MCF 10A (cell line): ENCODE measurements around the gene RABEP1. TPM values are rescaled to one million over a fixed set of nuclear protein-coding genes. Genes with fewer than 3 reads are reported as not detected.

Experiments
- BruUV-seq: library from RNA; stranded (reverse); fragments of 400-500 nt; replicated peaks from 2 replicates; lab custom pipeline; 2021; lab: Mats Ljungman, UMichigan
- CTCF ChIA-PET: fragments of 300-600 bp; sonication (Branson Sonifier 250); formaldehyde crosslinking; extraction: SDS; loops from one replicate; lab custom pipeline; 2021; ENCODE audit warnings: antibody characterized with exemption, inconsistent platforms; lab: Yijun Ruan, JAX
- POLR2A ChIA-PET: fragments of 300-600, 350-650 bp; sonication (Branson Sonifier 250); formaldehyde crosslinking; extraction: SDS; loops from one replicate; lab custom pipeline; 2020; ENCODE audit warnings: antibody characterized with exemption, inconsistent platforms; lab: Yijun Ruan, JAX
- DNase-seq: peaks from one replicate; pipeline ENCODE4 v3.0.0-alpha.2; 2018; ENCODE audit not compliant: unreplicated experiment
- H3K27ac Mint-ChIP-seq: one replicate; pipeline ENCODE4 v1.8.0; 2022; ENCODE audit warnings: mild to moderate bottlenecking, low read depth, mixed read lengths; ENCODE audit not compliant: unreplicated experiment
- H3K27me3 Mint-ChIP-seq: one replicate; pipeline ENCODE4 v1.8.0; 2022; ENCODE audit warnings: mixed read lengths; ENCODE audit not compliant: insufficient read depth, unreplicated experiment
- H3K36me3 Mint-ChIP-seq: one replicate; pipeline ENCODE4 v1.8.0; 2022; ENCODE audit warnings: mild to moderate bottlenecking, moderate library complexity, mixed read lengths; ENCODE audit not compliant: insufficient read depth, unreplicated experiment
- H3K4me1 Mint-ChIP-seq: one replicate; pipeline ENCODE4 v1.8.0; 2022; ENCODE audit warnings: mixed read lengths; ENCODE audit not compliant: insufficient read depth, unreplicated experiment
- H3K4me3 Mint-ChIP-seq: one replicate; pipeline ENCODE4 v1.8.0; 2022; ENCODE audit warnings: mild to moderate bottlenecking, moderate library complexity, mixed read lengths; ENCODE audit not compliant: unreplicated experiment
- H3K9me3 Mint-ChIP-seq: one replicate; pipeline ENCODE4 v1.8.0; 2022; ENCODE audit warnings: mixed read lengths; ENCODE audit not compliant: unreplicated experiment
- intact Hi-C: fragments of 100-400 bp; cut with micrococcal nuclease; formaldehyde crosslinking; loops from 2 replicates; pipeline ENCODE4 v1.14.1; 2022
- total RNA-seq: library from RNA; stranded (reverse); gene quantifications from 2 replicates; pipeline ENCODE4 v1.2.3, GENCODE V29; 2022
- TF ChIP-seq, protein P1 (sequence below): fragments of 200-600 bp; IDR thresholded peaks from one replicate; pipeline ENCODE4 v1.8.0; 2022; ENCODE audit warnings: antibody characterized with exemption, mild to moderate bottlenecking; ENCODE audit not compliant: unreplicated experiment

RABEP1 gene
- total RNA-seq, 1 experiment from 2014 or later = 50.1 TPM

DNA sequence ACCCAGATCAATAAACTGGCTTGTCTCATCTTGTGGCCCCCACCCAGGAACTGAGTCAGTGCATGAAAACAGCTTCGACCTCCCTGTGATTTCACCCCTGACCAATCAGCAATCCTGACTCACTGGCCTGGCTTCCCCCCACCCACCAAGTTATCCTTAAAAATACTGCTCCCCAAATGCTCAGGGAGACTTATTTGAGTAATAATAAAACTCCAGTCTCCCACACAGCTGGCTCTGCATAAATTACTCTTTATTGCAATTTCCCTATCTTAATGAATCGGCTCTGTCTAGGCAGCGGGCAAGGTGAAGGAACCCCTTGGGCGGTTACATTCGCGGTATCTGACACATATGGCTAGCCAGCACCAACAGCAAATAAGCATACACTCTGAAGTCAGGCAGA is 9.8 kb upstream of the RABEP1 start:
- Mint-ChIP-seq H3K36me3 (no peaks in the 10 kb centered on the region), H3K4me1 (no peaks in the 10 kb centered on the region), H3K27ac (no peak overlapping the region), H3K27me3 (no peaks in the 10 kb centered on the region), H3K9me3 (no peaks in the 10 kb centered on the region), H3K4me3 (no peak overlapping the region)
- no TSS peak for BruUV-seq
- intact Hi-C loops = no loop called here
- DNase-seq = no peak
- POLR2A ChIA-PET = interaction anchor here (2.0 kb wide), 1 partner anchor 10 kb away, joined by 10 read pairs; the partner anchor contains the start of gene RABEP1
- TF ChIP-seq, protein P1, sequence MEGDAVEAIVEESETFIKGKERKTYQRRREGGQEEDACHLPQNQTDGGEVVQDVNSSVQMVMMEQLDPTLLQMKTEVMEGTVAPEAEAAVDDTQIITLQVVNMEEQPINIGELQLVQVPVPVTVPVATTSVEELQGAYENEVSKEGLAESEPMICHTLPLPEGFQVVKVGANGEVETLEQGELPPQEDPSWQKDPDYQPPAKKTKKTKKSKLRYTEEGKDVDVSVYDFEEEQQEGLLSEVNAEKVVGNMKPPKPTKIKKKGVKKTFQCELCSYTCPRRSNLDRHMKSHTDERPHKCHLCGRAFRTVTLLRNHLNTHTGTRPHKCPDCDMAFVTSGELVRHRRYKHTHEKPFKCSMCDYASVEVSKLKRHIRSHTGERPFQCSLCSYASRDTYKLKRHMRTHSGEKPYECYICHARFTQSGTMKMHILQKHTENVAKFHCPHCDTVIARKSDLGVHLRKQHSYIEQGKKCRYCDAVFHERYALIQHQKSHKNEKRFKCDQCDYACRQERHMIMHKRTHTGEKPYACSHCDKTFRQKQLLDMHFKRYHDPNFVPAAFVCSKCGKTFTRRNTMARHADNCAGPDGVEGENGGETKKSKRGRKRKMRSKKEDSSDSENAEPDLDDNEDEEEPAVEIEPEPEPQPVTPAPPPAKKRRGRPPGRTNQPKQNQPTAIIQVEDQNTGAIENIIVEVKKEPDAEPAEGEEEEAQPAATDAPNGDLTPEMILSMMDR = no peak
- CTCF ChIA-PET = interaction anchor here (0.5 to 0.6 kb wide), 2 partner anchors 64 to 160 kb away, joined by 3 read pairs; no protein-coding TSS in a partner anchor

- Mint-ChIP-seq H3K27me3 (no peaks in the 10 kb centered on the region), H3K36me3 (peaks cover 27% of the 10 kb centered on the region), H3K9me3 (no peaks in the 10 kb centered on the region), H3K27ac (peak overlapping the region; percentile 51), H3K4me3 (peak overlapping the region; percentile 74), H3K4me1 (peaks cover 26% of the 10 kb centered on the region)
- TF ChIP-seq, protein P1 = no peak
- intact Hi-C loops = no loop called here
- TSS peak; percentile 46 for BruUV-seq
- CTCF ChIA-PET = interaction anchor here (1.4 kb wide), 1 partner anchor 24 kb away, joined by 6 read pairs; no protein-coding TSS in a partner anchor
- POLR2A ChIA-PET = interaction anchor here (0.6 to 2.4 kb wide), 8 partner anchors 10 to 300 kb away, joined by 3 to 10 read pairs (median 5); partner anchors contain the start of gene NUP88
- peak; percentile 25 for DNase-seq
Measured at GRCh38 chr17:5282642-5283217, 646 bp downstream of the RABEP1 start.

GRCh38 chr17:5283571-5284315 is 1.7 kb downstream of the RABEP1 start:
- Mint-ChIP-seq H3K9me3 (no peaks in the 10 kb centered on the region), H3K4me1 (peaks cover 30% of the 10 kb centered on the region), H3K36me3 (peaks cover 20% of the 10 kb centered on the region), H3K27ac (peak overlapping the region; percentile 51), H3K27me3 (no peaks in the 10 kb centered on the region), H3K4me3 (peak overlapping the region; percentile 74)
- DNase-seq = peak; percentile 15
- BruUV-seq = no TSS peak
- intact Hi-C loops = no loop called here
- ChIA-PET POLR2A (interaction anchor here (0.6 to 1.3 kb wide), 10 partner anchors 10 to 299 kb away, joined by 3 to 7 read pairs (median 4); partner anchors contain the start of gene NUP88), CTCF (interaction anchor here (0.5 to 1.4 kb wide), 8 partner anchors 11 to 1159 kb away, joined by 3 to 6 read pairs (median 4); partner anchors contain the start of gene C1QBP)
- TF ChIP-seq, protein P1 = no peak

DNA sequence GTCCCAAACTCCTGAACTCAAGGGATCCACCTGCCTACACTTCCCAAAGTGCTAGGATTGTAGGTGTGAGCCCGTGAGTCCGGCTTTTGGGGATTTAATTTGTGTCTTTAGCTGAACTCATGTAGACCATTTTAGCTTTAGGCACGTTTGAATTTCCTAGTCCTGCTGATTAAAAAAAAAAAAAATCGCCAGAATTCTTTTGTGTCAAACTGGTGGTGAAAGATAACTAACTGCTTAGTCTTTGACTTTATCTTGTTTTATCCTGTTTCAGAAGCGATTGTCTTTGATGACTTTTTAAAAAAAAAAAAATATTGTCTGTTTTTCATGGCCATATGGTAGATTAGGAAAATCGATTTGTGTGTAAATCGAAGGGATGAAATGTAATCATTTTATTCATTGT is 2.6 kb downstream of the RABEP1 start:
- H3K9me3 Mint-ChIP-seq = no peaks in the 10 kb centered on the region
- BruUV-seq = no TSS peak
- no peaks in the 10 kb centered on the region for H3K27me3 Mint-ChIP-seq
- H3K36me3 Mint-ChIP-seq = peaks cover 20% of the 10 kb centered on the region
- no peak for DNase-seq
- intact Hi-C loops = no loop called here
- H3K27ac Mint-ChIP-seq = no peak overlapping the region
- H3K4me1 Mint-ChIP-seq = peaks cover 36% of the 10 kb centered on the region
- ChIA-PET POLR2A (interaction anchor here (0.7 to 1.2 kb wide), 4 partner anchors 9 to 135 kb away, joined by 3 to 5 read pairs (median 4); partner anchors contain the start of gene NUP88), CTCF (interaction anchor here (0.6 to 0.8 kb wide), 2 partner anchors 36 to 154 kb away, joined by 3 read pairs; partner anchors contain the start of gene C1QBP)
- H3K4me3 Mint-ChIP-seq = no peak overlapping the region
- TF ChIP-seq, protein P1 = no peak
